Measurements from ENCODE around the gene TAF4. TPM values are rescaled to one million over a fixed set of nuclear protein-coding genes. Genes with fewer than 3 reads are reported as not detected.

Gene TAF4
- total RNA-seq, 2 donors from 2014 or later, result 25.5 to 39.9 TPM

DNA sequence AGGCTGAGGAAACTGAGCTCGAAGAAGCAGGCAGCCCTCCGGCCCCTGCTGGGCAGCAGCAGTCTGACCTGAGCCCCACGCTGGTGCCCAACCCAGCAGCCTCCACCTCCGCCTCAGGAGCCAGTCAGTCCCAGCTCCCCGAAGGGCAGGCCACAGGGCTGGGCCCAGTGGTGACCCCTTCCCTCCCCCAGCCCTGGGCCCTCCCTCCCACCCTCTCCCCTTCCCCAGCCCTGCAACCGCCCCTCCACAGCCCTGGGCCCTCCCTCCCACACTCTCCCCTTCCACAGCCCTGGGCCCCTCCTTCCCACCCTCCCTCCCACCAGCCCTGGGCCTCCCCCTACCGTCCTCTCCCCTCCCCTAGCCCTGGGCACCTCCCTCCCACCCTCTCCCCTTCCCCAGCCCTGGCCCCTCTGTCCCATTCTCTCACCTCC, 115.0 kb downstream of the TAF4 start:
- Histone ChIP-seq H3K36me3 (ENCODE audit: control insufficient read depth, insufficient read depth, low read length) (no peaks in the 10 kb centered on the region), H3K4me3 (ENCODE audit: low read length) (no peak overlapping the region), H3K9ac (ENCODE audit: extremely low read depth, low read length, poor library complexity, severe bottlenecking) (no peak overlapping the region), H3K4me1 (ENCODE audit: control insufficient read depth, insufficient read depth, low read length) (no peaks in the 10 kb centered on the region), H3K27me3 (ENCODE audit: control insufficient read depth, insufficient read depth, low read length, poor library complexity, severe bottlenecking) (no peaks in the 10 kb centered on the region), H3K27ac (ENCODE audit: low read depth, low read length) (no peak overlapping the region), H3K9me3 (ENCODE audit: control insufficient read depth, low read length) (no peaks in the 10 kb centered on the region)
- no peak overlapping the region for H3K4me3 Mint-ChIP-seq
- TF ChIP-seq, protein P1, sequence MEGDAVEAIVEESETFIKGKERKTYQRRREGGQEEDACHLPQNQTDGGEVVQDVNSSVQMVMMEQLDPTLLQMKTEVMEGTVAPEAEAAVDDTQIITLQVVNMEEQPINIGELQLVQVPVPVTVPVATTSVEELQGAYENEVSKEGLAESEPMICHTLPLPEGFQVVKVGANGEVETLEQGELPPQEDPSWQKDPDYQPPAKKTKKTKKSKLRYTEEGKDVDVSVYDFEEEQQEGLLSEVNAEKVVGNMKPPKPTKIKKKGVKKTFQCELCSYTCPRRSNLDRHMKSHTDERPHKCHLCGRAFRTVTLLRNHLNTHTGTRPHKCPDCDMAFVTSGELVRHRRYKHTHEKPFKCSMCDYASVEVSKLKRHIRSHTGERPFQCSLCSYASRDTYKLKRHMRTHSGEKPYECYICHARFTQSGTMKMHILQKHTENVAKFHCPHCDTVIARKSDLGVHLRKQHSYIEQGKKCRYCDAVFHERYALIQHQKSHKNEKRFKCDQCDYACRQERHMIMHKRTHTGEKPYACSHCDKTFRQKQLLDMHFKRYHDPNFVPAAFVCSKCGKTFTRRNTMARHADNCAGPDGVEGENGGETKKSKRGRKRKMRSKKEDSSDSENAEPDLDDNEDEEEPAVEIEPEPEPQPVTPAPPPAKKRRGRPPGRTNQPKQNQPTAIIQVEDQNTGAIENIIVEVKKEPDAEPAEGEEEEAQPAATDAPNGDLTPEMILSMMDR (conservative IDR thresholded peaks at IDR 0.05), result no peak
- no peak for DNase-seq
- no peaks in the 10 kb centered on the region for H3K9me3 Mint-ChIP-seq
- H3K27me3 Mint-ChIP-seq (ENCODE audit: insufficient read depth), result no peaks in the 10 kb centered on the region
- H3K36me3 Mint-ChIP-seq (ENCODE audit: low read depth), result no peaks in the 10 kb centered on the region
- H3K4me1 Mint-ChIP-seq, result peaks cover 4% of the 10 kb centered on the region
- 76% methylated on average over 6 of the region's 7 CpGs; no CpG with 5 or more reads in 1 of the 2 experiments for WGBS, 2 experiments (ENCODE audit: insufficient coverage in 1 of 2, insufficient read length in 1 of 2)
- no peak overlapping the region for H3K27ac Mint-ChIP-seq

DNA sequence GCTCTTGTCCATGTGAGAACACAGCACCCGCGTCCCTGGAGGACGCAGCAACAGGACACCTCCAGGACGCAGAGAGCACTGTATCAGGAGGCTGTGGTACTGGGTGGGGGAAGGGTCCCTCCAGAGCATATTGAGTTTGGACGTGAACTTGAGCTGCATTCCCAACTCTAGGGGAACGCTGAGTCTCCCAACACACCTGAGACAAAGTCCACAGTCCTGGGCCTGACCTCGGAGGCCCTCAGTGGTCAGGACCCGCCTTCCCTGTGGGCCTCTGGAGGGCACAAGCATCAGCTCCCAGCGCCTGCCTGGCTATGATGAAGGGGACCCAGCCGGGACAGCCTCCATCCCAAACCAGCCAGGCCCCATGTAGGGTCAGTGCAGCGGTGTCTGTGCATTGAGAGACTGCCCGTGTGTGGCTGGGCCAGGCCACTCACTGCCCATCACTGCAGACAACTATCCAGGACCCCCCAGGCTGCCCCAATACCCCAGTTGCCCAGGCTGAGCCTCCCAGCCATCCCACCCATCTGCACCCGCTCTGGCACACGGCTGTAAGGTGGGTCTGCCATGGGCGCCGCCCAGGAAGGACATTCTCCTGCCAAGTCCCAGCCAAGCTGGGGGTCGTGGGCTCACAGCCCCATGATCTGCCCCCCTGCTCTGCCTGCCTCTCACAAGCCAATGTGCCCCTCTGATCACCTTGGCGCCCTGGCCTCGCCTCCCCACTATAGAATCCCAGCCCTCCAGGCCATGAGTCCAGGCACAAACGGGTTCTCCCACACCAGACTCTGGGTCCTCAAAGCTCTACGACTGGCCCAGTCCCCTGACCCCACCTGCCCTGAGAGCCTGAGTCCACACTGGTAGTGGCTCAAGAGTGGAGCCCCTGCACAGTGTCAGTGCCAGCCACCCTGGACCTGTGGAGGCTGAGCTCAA, 115.7 kb downstream of the TAF4 start:
- WGBS, 2 experiments (ENCODE audit: insufficient coverage in 1 of 2, insufficient read length in 1 of 2), result 88 to 91% methylated on average over 12 to 21 of the region's 21 CpGs
- H3K4me3 ChIP-seq (ENCODE audit: low read length), result no peak overlapping the region
- Mint-ChIP-seq H3K27me3 (ENCODE audit: insufficient read depth) (no peaks in the 10 kb centered on the region), H3K27ac (no peak overlapping the region), H3K4me1 (no peaks in the 10 kb centered on the region), H3K4me3 (no peak overlapping the region), H3K9me3 (no peaks in the 10 kb centered on the region), H3K36me3 (ENCODE audit: low read depth) (peaks cover 3% of the 10 kb centered on the region)
- H3K9me3 ChIP-seq (ENCODE audit: control insufficient read depth, low read length), result no peaks in the 10 kb centered on the region
- DNase-seq, result no peak
- no peak overlapping the region for H3K9ac ChIP-seq (ENCODE audit: extremely low read depth, low read length, poor library complexity, severe bottlenecking)
- no peak overlapping the region for H3K27ac ChIP-seq (ENCODE audit: low read depth, low read length)
- TF ChIP-seq, protein P1 (conservative IDR thresholded peaks at IDR 0.05), result no peak
- no peaks in the 10 kb centered on the region for H3K36me3 ChIP-seq (ENCODE audit: control insufficient read depth, insufficient read depth, low read length)
- H3K4me1 ChIP-seq (ENCODE audit: control insufficient read depth, insufficient read depth, low read length), result no peaks in the 10 kb centered on the region
- H3K27me3 ChIP-seq (ENCODE audit: control insufficient read depth, insufficient read depth, low read length, poor library complexity, severe bottlenecking), result no peaks in the 10 kb centered on the region

DNA sequence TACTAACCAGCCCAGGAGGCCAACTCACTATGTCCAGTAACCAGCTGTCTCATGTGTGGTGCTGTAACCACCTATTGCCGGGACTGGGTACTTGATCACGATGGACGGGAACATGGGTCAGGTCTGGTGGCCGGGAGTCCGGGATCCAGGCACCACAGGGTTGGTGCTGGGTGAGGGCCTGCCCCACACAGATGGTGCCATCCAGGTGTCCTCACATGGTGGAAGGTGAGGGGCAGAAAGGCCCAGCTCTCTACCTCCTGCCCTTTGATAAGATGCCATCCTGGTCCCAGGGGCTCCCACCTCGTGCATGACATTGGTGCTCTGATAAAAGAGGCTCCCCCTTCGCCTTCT, 116.3 kb downstream of the TAF4 start:
- H3K27me3 ChIP-seq (ENCODE audit: control insufficient read depth, insufficient read depth, low read length, poor library complexity, severe bottlenecking), result no peaks in the 10 kb centered on the region
- no peaks in the 10 kb centered on the region for H3K4me1 ChIP-seq (ENCODE audit: control insufficient read depth, insufficient read depth, low read length)
- Mint-ChIP-seq H3K9me3 (no peaks in the 10 kb centered on the region), H3K4me1 (no peaks in the 10 kb centered on the region), H3K27ac (no peak overlapping the region), H3K36me3 (ENCODE audit: low read depth) (peaks cover 3% of the 10 kb centered on the region), H3K27me3 (ENCODE audit: insufficient read depth) (no peaks in the 10 kb centered on the region), H3K4me3 (no peak overlapping the region)
- DNase-seq, result no peak
- no peaks in the 10 kb centered on the region for H3K9me3 ChIP-seq (ENCODE audit: control insufficient read depth, low read length)
- H3K4me3 ChIP-seq (ENCODE audit: low read length), result no peak overlapping the region
- no peak overlapping the region for H3K27ac ChIP-seq (ENCODE audit: low read depth, low read length)
- TF ChIP-seq, protein P1 (conservative IDR thresholded peaks at IDR 0.05), result no peak
- no peak overlapping the region for H3K9ac ChIP-seq (ENCODE audit: extremely low read depth, low read length, poor library complexity, severe bottlenecking)
- no peaks in the 10 kb centered on the region for H3K36me3 ChIP-seq (ENCODE audit: control insufficient read depth, insufficient read depth, low read length)
- WGBS, 2 experiments (ENCODE audit: insufficient coverage in 1 of 2, insufficient read length in 1 of 2), result 95 to 96% methylated on average over 6 to 7 of the region's 7 CpGs

Measured in endodermal cell (in vitro differentiated cells).